HG03103 (cell line): Measurements from ENCODE around the gene C11orf21.
"Not testable (repeated sequence)": the region's sequence is repeated elsewhere in the genome, so short reads cannot be mapped to it uniquely, and the experiment has no call there.

Experiments used
- ATAC-seq: cut with Tn5 transposase; IDR thresholded peaks from one replicate; pipeline ENCODE4 v1.9.1; 2021; ENCODE audit warnings: low read depth; ENCODE audit not compliant: unreplicated experiment

C11orf21 gene

DNA sequence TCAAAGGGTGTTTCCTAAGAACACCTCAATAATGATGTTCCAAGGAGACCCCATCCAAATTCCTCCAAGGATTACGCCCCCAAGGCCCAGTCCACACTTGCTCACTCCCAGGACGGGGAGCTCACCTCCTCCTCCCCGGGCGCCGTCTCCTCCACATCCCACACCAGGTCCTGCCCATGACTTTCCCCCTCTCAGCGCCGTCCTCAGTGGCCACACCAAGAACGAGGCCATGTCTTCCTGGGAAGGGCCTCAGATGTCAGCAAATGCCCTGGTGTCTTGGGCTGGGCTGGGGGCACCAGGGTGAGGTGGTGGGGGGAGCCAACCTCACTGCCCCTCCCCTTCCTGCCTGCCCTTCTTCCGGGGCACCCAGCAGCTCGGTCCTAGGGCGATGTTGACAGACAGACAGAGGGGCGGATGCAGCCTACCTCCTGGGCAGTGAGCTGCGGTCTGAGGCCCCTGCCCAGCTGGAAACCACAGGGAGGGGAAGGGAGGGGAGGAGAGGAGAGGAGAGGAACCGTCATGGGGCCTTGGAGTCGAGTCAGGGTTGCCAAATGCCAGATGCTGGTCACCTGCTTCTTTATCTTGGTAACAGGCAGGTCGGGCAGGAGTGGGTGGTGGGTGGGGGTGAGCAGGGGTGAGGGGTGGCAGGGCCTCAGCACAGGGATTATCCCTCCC, at the start of gene C11orf21, which contains the start of gene TSPAN32:
Gene C11orf21, minus strand, starts transcription at position 288 of the 675 bp plus-strand sequence. Its CDS starts 110 bp downstream, at position 178.
Gene TSPAN32, plus strand, starts transcription at position 383 of the 675 bp plus-strand sequence. Its CDS starts 137 bp downstream, at position 520.
- no peak for ATAC-seq

GRCh38 chr11:2348986-2349385, 47.3 kb upstream of the C11orf21 start:
- ATAC-seq: no peak

DNA sequence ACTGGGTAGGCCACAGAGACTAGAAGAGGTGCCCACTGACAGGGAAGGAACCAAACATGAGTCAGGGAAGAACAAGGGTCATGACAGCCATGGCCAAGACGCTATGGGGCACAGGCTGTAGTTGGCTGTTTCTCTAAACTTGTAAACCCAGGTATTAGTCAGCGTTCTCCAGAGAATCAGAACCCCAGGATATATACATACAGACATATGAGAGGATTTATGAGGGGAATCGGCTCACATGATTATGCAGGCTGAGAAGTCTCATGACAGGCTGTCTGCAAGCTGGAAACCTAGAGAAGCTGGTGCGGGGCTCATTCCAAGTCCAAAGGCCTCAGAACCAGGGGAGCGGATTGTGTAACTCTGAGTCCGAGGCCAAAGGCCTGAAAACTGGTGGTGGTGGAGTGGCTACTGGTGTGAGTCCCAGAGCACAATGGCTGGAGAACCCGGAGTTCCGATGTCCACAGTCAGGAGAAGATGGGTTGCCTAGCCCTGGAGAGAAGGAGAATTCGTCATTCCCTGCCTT, 45.7 kb upstream of the C11orf21 start:
- no peak for ATAC-seq

DNA sequence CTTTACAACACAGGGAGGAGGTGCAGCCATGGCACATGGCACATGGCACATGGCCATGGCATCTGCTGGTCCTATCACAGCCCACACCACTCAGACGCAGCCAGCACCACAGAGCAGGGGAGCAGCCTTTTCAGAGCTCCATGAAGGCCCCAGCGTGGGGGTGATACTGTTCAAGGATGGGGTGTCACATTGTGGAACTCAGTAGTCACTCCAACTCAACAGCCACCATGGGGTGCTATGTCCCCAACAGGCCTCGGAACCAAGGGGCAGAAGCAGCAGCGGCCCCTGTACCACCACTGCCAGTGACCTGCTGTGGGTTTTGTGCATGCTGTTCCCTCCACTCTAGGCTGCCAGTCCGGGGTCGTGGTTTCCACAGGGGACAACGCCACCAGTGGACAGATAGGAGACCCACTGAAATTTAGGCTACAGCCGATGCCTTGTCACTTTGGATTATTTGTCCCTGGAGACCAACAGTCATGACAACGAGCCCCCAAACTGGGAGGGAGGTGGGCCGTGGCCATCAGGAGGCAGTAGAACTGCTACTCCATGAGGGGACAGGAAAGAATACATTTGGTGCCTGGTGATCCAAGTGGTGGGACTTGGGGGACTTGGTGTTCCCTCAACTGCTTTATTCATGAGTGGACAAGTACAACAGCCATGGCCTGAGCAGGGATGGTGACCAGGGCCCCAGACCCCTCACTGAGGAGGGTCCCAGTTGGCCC, 45.0 kb upstream of the C11orf21 start:
- no peak for ATAC-seq

DNA sequence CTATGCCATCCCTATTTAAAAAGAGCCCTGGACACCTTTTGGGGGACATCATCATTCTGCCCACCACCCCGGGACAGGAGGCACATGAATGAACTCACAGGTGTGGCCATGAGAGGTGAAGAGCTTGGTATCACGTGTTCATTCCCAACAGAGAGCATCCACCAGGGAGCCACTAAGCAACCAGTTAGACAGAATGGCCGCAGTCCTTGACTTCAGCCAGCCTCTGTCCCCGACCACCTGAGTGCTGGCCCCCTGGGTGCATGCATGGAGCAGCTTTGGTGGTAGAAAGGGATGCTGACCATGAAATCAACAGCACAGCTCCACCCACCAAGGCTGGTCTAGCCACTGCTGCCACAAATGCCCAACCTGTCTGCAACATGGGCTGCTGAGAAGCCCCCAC, 44.3 kb upstream of the C11orf21 start:
- ATAC-seq: no peak

DNA sequence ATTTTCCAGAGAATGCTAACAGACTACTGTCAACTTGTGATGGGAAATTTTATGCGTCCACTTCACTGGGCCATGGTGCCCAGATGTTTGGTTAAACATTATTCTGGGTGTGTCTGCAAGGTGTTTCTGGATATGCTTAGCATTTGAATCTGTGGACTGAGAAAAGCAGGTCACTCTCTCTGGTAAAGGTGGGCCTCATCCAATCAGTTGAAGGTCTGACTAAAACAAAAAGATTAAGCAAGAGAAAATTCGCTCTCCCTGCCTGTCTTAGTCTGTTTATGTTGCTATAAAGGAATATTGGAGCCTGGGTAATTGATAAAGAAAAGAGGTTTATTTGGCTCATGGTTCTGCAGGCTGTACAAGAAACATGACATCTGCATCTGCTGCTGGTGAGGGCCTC, 43.3 kb upstream of the C11orf21 start:
- no peak for ATAC-seq

GRCh38 chr11:2343502-2343901, 41.8 kb upstream of the C11orf21 start:
- ATAC-seq: no peak

DNA sequence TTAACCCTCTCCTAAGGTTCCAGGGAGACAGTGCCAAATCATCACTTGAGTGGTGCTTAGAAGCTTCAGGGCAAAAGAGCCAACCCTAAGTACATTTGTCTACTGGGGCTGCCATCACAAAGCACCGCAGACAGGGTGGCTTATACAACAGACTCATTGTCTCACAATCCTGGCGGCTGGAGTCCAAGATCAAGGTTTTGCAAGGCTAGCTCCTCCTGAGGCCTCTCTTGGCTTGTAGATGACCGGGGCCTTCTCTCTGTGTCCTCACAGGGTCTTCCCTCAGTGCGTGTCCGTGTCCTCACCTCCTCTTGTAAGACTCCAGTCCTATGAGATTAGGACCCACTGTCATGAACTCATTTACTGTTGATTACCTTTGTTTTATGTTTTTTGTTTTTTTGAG, 41.3 kb upstream of the C11orf21 start:
- no peak for ATAC-seq

DNA sequence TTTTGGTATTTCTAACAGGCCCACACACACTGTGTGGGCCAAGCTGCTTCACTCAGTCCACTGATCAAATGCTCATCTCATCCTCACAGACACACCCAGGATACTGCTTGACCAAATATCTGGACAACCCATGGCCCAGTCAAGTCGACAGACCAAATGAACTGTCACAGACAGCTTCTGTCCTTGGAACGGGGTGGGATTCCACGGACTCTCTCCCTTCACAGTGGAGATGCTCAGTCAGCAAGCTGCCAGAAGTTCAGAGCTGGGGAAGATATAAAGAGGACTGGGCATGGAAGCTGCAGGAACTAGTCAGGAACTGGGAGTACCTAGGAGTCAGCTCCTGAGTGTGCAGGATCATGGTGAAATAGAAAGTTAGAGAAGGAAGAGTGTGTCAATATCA, 40.8 kb upstream of the C11orf21 start:
- ATAC-seq: no peak

GRCh38 chr11:2338760-2339159, 37.0 kb upstream of the C11orf21 start:
- not testable (repeated sequence) for ATAC-seq

GRCh38 chr11:2335286-2335685, 33.6 kb upstream of the C11orf21 start:
- not testable (repeated sequence) for ATAC-seq

DNA sequence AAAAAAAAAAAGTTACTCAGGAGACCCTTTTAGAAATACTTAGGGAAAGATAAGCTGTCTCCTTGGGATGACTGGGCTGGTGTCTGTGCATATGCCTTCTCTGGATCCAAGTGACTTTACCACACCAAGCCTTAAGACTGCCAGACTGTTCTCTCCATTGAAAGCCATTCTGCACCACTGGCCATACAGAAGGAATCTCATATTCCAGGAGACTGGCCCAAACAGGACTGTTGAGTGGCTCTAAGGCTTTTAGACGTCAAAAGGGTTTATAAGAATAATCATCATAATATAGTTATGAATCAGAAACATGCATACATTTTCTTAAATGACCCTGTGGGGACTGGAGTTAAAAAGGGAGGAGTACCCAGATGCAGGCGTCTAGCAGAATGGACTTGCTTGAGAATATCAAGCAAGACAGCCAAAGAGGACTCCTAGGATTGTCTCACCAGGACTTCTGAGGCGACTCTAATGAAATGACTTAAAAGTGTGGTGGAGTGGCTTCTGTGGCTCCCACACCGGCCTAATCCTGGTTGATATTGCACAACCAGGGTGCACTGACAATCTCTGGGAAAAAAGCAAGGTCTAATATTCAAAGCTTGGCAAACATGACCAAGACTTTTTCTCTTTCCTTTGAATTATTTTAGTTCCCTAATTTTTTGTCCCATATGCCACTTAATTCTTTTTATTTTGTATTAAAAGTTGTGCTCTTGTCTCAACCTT, 31.9 kb upstream of the C11orf21 start:
- not testable (repeated sequence) for ATAC-seq

DNA sequence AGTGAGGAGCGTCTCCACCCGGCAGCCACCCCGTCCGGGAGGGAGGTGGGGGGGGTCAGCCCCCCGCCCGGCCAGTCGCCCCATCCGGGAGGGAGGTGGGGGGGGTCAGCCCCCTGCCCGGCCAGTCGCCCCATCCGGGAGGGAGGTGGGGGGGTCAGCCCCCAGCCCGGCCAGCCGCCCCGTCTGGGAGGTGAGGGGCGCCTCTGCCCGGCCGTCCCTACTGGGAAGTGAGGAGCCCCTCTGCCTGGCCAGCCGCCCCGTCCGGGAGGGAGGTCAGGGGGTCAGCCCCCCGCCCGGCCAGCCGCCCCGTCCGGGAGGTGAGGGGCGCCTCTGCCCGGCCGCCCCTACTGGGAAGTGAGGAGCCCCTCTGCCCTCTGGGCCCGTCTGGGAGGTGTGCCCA, 30.9 kb upstream of the C11orf21 start:
- ATAC-seq: not testable (repeated sequence)

DNA sequence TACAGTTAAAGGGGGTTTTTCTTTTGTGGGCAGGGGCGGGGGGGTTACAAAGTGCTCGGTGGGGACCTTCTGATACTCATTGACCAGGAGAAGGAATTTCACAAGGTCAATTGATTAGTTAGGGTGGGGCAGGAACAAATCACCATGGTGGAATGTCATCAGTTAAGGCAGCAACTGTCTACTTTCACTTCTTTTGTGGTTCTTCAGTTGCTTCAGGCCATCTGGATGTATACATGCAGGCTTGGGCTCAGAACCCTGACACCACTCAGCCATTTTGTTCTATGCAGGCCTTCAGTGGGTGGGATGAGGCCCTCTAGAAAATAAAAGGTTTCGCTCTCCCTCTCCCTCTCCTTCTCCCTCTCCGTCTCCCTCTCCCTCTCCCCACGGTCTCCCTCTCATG, 29.7 kb upstream of the C11orf21 start:
- no peak for ATAC-seq

- no peak for ATAC-seq
These were observed 29.0 kb upstream of the C11orf21 start for GRCh38 chr11:2330696-2331095.

- ATAC-seq: no peak
These were observed 27.8 kb upstream of the C11orf21 start for GRCh38 chr11:2329551-2329950.

- ATAC-seq: no peak
These were observed 27.1 kb upstream of the C11orf21 start for GRCh38 chr11:2328656-2329354.

DNA sequence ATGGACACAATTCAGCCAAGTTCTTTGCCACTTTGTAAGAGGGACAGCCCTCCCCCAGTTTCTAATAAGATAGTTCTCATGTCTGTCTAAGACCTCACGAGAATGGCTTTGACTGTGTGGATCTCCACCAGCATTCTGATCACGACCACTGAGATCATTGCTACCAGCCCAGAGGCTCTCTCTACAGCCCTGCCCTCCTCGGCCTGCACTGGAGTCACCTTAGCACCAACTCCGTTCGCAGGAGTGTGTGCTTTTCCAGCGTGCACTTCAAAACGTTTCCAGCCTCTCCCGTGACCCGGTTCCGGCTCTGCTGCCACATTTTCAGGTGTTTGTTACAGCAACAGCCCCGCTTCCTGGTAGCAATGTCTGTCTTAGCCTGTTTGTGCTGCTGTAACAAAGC, 26.3 kb upstream of the C11orf21 start:
- ATAC-seq: no peak

- no peak for ATAC-seq
These were observed 25.3 kb upstream of the C11orf21 start for GRCh38 chr11:2327032-2327431.

DNA sequence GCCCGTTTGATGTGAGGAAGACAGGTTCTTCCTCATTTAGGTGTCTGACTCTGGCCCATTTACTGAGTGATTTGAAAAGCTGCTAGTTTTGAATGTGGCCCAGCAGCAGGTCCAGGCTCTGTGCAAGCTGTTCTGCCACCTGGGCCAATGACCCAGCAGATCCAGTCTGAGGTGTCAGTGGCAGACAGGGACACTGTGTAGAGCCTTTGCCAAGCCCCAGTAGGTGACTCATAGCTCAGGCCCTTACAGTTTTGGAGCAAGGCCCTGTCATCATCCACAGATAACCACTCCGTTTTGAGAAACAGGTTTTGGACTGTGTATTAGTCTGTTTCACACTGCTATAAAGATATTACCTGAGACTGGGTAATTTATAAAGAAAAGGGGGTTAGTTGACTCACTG, 24.0 kb upstream of the C11orf21 start:
- no peak for ATAC-seq

DNA sequence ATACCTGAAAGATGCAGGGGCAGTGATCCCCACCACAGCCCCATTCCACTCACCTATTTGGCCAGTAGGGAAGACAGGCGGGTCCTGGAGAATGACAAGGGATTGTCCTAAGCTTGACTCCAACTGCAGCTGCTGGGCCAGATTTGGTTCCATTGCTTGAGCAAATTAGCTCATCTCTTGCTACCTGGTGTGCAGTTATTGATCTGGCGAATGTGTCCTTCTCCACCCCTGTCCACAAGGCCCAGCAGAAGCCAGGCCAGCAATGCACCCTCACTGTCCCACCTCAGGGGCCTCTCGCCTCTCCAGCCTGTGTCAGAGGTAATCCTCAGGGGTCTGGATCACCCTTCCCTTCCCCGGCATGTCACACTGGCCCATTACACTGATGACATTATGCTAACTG, 23.4 kb upstream of the C11orf21 start:
- no peak for ATAC-seq
